ENCODE measurements around the gene SH3PXD2A.
"Not testable (repeated sequence)": the region's sequence is repeated elsewhere in the genome, so short reads cannot be mapped to it uniquely, and the experiment has no call there.

Gene SH3PXD2A

GRCh38 chr10:103745341-103746247 lies 109.8 kb downstream of the SH3PXD2A start:
- no peak for DNase-seq (ENCODE audit: low spot score in 2 of 2)
- no peaks in the 10 kb centered on the region for H3K36me3 ChIP-seq (replicated peaks)

GRCh38 chr10:103742824-103743223 lies 112.6 kb downstream of the SH3PXD2A start:
- no peaks in the 10 kb centered on the region for H3K9me3 ChIP-seq
- DNase-seq (ENCODE audit: low spot score in 2 of 2) = no peak
- no peaks in the 10 kb centered on the region for H3K4me1 ChIP-seq
- in situ Hi-C loops (cut with MboI; ENCODE audit: low sequenced_read_pairs) = no loop called here
- no peaks in the 10 kb centered on the region for H3K27me3 ChIP-seq (ENCODE audit: low read depth)
- H3K36me3 ChIP-seq (replicated peaks) = no peaks in the 10 kb centered on the region
- H3K4me3 ChIP-seq = no peak overlapping the region

More at GRCh38 chr10:103745341-103746247, 109.8 kb downstream of the SH3PXD2A start:
- in situ Hi-C loops (cut with MboI; ENCODE audit: low sequenced_read_pairs) = no loop called here
- Histone ChIP-seq H3K27me3 (ENCODE audit: low read depth) (no peaks in the 10 kb centered on the region), H3K9me3 (no peaks in the 10 kb centered on the region), H3K4me3 (no peak overlapping the region), H3K4me1 (no peaks in the 10 kb centered on the region)

DNA sequence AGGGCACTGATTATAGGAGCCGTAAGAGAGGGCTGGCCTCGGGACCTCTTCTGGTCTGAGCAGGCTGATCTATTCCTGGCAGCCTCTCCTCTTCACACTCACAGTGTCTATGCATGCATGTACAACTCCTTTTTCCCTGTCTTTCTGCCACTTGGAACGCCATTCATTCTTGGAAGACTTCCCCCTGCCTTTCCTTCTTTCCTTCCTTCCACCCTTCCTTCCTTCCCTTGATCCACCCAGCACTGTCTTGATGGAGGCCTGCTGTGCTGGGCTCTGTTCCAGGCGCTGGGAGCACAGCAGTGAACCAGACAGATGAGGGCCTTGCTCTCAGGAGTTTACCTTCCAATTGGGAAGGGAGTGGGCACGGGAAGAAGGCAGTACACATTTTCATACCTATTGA lies 114.8 kb downstream of the SH3PXD2A start:
- no peak overlapping the region for H3K4me3 ChIP-seq
- in situ Hi-C loops (cut with MboI; ENCODE audit: low sequenced_read_pairs) = no loop called here
- no peaks in the 10 kb centered on the region for H3K9me3 ChIP-seq
- no peaks in the 10 kb centered on the region for H3K27me3 ChIP-seq (ENCODE audit: low read depth)
- no peaks in the 10 kb centered on the region for H3K36me3 ChIP-seq (replicated peaks)
- no peaks in the 10 kb centered on the region for H3K4me1 ChIP-seq
- no peak for DNase-seq (ENCODE audit: low spot score in 2 of 2)

- no peak for DNase-seq (ENCODE audit: low spot score in 2 of 2)
- in situ Hi-C loops (cut with MboI; ENCODE audit: low sequenced_read_pairs) = no loop called here
- no peaks in the 10 kb centered on the region for H3K9me3 ChIP-seq
- no peaks in the 10 kb centered on the region for H3K4me1 ChIP-seq
- no peaks in the 10 kb centered on the region for H3K36me3 ChIP-seq (replicated peaks)
- H3K27me3 ChIP-seq (ENCODE audit: low read depth) = no peaks in the 10 kb centered on the region
- no peak overlapping the region for H3K4me3 ChIP-seq
Measured at GRCh38 chr10:103739039-103739764, 116.2 kb downstream of the SH3PXD2A start.

DNA sequence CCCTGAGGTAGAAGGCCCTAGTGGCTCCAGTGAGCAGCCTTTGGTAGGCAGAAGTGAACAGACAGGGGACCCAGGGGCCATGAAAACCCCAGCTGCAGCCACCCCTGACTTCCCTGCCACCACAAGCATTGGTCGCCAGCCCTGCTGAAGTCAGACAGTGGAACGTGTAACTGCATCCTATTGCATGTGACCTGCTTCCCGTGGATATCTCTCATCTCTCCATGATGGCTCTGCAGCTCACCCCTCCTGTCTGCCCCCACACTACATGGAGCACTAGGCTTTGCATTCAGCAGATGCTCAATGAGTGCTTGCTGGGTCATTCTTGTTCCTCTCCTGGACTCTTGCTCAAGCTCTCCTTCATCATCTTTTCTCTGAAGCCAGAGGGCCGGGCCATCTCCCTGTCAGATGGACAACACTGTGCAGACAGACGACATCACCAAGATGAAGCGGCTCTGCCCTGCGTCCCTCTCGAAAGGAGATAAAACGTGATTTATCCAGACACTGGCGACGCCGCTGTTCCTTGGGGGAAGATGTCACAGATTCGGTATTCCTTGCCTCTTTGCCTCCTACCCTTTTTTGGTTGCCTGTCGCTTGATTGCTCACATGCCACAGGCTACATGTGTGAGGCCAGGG lies 117.5 kb downstream of the SH3PXD2A start:
- Histone ChIP-seq H3K9me3 (no peaks in the 10 kb centered on the region), H3K4me1 (no peaks in the 10 kb centered on the region), H3K27me3 (ENCODE audit: low read depth) (no peaks in the 10 kb centered on the region), H3K36me3 (replicated peaks) (no peaks in the 10 kb centered on the region), H3K4me3 (no peak overlapping the region)
- in situ Hi-C loops (cut with MboI; ENCODE audit: low sequenced_read_pairs) = no loop called here
- no peak for DNase-seq (ENCODE audit: low spot score in 2 of 2)

- in situ Hi-C loops (cut with MboI; ENCODE audit: low sequenced_read_pairs) = no loop called here
- Histone ChIP-seq H3K36me3 (replicated peaks) (no peaks in the 10 kb centered on the region), H3K27me3 (ENCODE audit: low read depth) (no peaks in the 10 kb centered on the region)
Measured at GRCh38 chr10:103736763-103737162, 118.6 kb downstream of the SH3PXD2A start.

DNA sequence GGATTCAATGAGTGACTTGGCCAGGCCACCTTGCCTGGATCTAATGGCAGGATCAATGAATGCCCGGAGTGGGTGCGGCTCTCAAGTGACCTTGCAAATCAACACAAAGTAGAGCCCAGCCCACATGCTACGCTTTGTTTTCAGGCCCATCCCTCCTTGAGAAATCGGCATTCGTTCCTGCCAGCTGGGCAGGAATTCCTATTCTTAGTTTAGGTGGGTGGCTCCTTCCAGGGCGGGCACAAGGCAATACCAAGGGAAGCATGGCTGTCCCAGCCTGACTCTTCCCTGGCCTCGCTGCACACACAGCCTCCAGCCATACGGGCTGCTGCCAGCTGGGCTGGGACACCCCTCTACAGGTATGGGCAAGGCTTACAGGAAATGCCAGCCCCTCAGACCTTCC lies 119.3 kb downstream of the SH3PXD2A start:
- Histone ChIP-seq H3K27me3 (ENCODE audit: low read depth) (no peaks in the 10 kb centered on the region), H3K36me3 (replicated peaks) (no peaks in the 10 kb centered on the region), H3K9me3 (no peaks in the 10 kb centered on the region), H3K4me3 (no peak overlapping the region), H3K4me1 (peaks cover 9% of the 10 kb centered on the region)
- DNase-seq (ENCODE audit: low spot score in 2 of 2) = no peak
- in situ Hi-C loops (cut with MboI; ENCODE audit: low sequenced_read_pairs) = no loop called here

More at GRCh38 chr10:103736763-103737162, 118.6 kb downstream of the SH3PXD2A start:
- H3K9me3 ChIP-seq = no peaks in the 10 kb centered on the region
- H3K4me3 ChIP-seq = no peak overlapping the region
- H3K4me1 ChIP-seq = peaks cover 5% of the 10 kb centered on the region
- peak; percentile 29 to 67 for DNase-seq (ENCODE audit: low spot score in 2 of 2)

- Histone ChIP-seq H3K4me3 (no peak overlapping the region), H3K27me3 (ENCODE audit: low read depth) (no peaks in the 10 kb centered on the region), H3K36me3 (replicated peaks) (no peaks in the 10 kb centered on the region), H3K9me3 (no peaks in the 10 kb centered on the region), H3K4me1 (peaks cover 9% of the 10 kb centered on the region)
- no peak for DNase-seq (ENCODE audit: low spot score in 2 of 2)
- in situ Hi-C loops (cut with MboI; ENCODE audit: low sequenced_read_pairs) = no loop called here
Measured at GRCh38 chr10:103734731-103735130, 120.6 kb downstream of the SH3PXD2A start.

GRCh38 chr10:103733045-103733419 lies 122.3 kb downstream of the SH3PXD2A start:
- Histone ChIP-seq H3K4me3 (no peak overlapping the region), H3K36me3 (replicated peaks) (no peaks in the 10 kb centered on the region), H3K9me3 (no peaks in the 10 kb centered on the region), H3K27me3 (ENCODE audit: low read depth) (no peaks in the 10 kb centered on the region), H3K4me1 (peaks cover 9% of the 10 kb centered on the region)
- in situ Hi-C loops (cut with MboI; ENCODE audit: low sequenced_read_pairs) = no loop called here
- DNase-seq (ENCODE audit: low spot score in 2 of 2) = no peak

DNA sequence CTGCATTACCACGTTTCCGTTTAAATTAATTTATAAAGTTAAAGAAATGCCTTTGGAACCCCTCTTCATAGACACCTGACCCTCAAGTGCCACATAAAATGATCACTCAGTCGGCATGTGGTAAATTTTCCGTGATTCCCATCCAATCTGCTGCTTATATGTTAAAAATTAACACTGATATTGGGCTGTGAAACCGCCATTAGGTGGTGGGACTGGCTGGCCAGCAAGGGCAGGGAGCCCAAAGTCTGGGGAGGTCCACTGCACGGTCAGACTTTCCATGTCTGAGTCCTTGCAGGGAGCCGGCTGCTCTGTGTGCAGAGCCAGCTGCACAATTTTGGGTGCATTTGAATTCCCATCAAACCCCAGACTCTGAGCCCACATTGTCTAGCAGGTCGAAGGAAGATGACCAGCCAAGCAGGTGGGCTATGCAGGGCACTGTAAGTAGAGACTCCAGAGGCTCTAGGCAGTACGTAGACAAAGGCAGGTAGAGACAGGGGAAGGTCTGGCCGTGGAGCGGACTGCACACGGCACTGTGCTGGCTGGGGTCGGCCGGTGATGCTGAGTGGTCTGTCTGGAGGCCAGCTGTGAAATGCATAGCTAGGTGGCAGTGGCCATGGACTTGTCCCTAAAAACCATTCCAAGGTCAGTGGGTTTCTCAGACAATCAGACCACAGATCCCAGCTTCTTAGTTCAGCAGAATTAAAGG lies 122.9 kb downstream of the SH3PXD2A start:
- DNase-seq (ENCODE audit: low spot score in 2 of 2) = no peak
- no peaks in the 10 kb centered on the region for H3K27me3 ChIP-seq (ENCODE audit: low read depth)
- in situ Hi-C loops (cut with MboI; ENCODE audit: low sequenced_read_pairs) = no loop called here
- H3K9me3 ChIP-seq = no peaks in the 10 kb centered on the region
- peaks cover 9% of the 10 kb centered on the region for H3K4me1 ChIP-seq
- H3K36me3 ChIP-seq (replicated peaks) = no peaks in the 10 kb centered on the region
- H3K4me3 ChIP-seq = no peak overlapping the region

DNA sequence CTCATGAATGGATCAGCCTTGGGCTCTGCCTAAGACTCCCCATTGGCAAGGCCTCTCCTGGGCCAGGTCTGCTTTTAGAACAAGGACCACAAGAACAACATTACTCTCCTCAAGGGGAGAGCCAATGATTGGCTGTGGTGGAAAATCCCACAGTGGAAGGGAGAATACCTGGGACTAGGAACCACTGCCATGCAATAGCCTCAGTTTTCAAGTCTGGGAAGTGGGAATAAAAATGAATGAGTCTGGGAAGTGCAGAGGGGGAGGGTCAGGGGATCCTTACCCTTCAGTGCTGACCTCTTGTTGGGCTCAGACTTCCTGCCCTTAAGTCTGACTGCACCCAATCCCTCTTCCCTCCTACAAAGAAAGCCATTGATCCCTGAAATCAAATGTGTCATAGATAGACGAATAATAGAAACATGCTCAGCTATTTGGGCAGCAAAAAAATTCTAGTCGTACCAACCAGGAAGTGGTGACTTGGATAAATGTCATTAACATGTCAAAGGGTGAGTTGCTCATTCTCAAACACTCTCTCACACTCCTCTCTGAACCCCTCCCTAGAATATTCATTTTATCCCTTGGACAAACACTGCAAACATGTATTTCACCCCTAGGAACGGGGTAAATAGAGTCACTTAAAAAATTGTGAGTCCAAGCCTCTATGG lies 123.6 kb downstream of the SH3PXD2A start:
- peaks cover 9% of the 10 kb centered on the region for H3K4me1 ChIP-seq
- H3K4me3 ChIP-seq = no peak overlapping the region
- in situ Hi-C loops (cut with MboI; ENCODE audit: low sequenced_read_pairs) = no loop called here
- H3K27me3 ChIP-seq (ENCODE audit: low read depth) = no peaks in the 10 kb centered on the region
- DNase-seq (ENCODE audit: low spot score in 2 of 2) = peak in 1 of 2 experiments; percentile 40
- no peaks in the 10 kb centered on the region for H3K36me3 ChIP-seq (replicated peaks)
- no peaks in the 10 kb centered on the region for H3K9me3 ChIP-seq

GRCh38 chr10:103731026-103731425 lies 124.3 kb downstream of the SH3PXD2A start:
- H3K4me3 ChIP-seq; DNase-seq (ENCODE audit: low spot score in 2 of 2); H3K4me1 ChIP-seq; H3K27me3 ChIP-seq (ENCODE audit: low read depth); H3K36me3 ChIP-seq (replicated peaks); in situ Hi-C loops (cut with MboI; ENCODE audit: low sequenced_read_pairs); H3K9me3 ChIP-seq: not testable (repeated sequence)

- peaks cover 9% of the 10 kb centered on the region for H3K4me1 ChIP-seq
- no peaks in the 10 kb centered on the region for H3K36me3 ChIP-seq (replicated peaks)
- H3K27me3 ChIP-seq (ENCODE audit: low read depth) = no peaks in the 10 kb centered on the region
- no peak for DNase-seq (ENCODE audit: low spot score in 2 of 2)
- H3K4me3 ChIP-seq = no peak overlapping the region
- in situ Hi-C loops (cut with MboI; ENCODE audit: low sequenced_read_pairs) = no loop called here
- H3K9me3 ChIP-seq = no peaks in the 10 kb centered on the region
Measured at GRCh38 chr10:103729851-103730250, 125.5 kb downstream of the SH3PXD2A start.

Data from HAP-1 (cell line).